Neural cell (in vitro differentiated cells): ENCODE measurements around the gene SHROOM2.

Source experiments
- EZH2 ChIP-seq: fragments of 200-600, 300-800 bp; shearing (Covaris generic), sonication (generic); IDR thresholded peaks from 2 replicates; pipeline ENCODE4 v1.6.1; 2014; ENCODE audit warnings: antibody characterized with exemption, low read length, borderline replicate concordance, mild to moderate bottlenecking; ENCODE audit not compliant: insufficient read depth, poor library complexity, severe bottlenecking
- POLR2AphosphoS5 ChIP-seq: IDR thresholded peaks from 2 replicates; pipeline ENCODE4 v1.6.1; 2012
- TF ChIP-seq, protein P1 (sequence below): fragments of 450-650 bp; IDR thresholded peaks from 2 replicates; pipeline ENCODE4 v1.5.1; 2014; ENCODE audit warnings: antibody characterized with exemption, mild to moderate bottlenecking, moderate library complexity; ENCODE audit not compliant: poor library complexity, severe bottlenecking

GRCh38 chrX:9821572-9821971 is 35.3 kb downstream of the SHROOM2 start:
- TF ChIP-seq, protein P1, sequence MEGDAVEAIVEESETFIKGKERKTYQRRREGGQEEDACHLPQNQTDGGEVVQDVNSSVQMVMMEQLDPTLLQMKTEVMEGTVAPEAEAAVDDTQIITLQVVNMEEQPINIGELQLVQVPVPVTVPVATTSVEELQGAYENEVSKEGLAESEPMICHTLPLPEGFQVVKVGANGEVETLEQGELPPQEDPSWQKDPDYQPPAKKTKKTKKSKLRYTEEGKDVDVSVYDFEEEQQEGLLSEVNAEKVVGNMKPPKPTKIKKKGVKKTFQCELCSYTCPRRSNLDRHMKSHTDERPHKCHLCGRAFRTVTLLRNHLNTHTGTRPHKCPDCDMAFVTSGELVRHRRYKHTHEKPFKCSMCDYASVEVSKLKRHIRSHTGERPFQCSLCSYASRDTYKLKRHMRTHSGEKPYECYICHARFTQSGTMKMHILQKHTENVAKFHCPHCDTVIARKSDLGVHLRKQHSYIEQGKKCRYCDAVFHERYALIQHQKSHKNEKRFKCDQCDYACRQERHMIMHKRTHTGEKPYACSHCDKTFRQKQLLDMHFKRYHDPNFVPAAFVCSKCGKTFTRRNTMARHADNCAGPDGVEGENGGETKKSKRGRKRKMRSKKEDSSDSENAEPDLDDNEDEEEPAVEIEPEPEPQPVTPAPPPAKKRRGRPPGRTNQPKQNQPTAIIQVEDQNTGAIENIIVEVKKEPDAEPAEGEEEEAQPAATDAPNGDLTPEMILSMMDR = no peak
- TF ChIP-seq EZH2 = no peak
- no peak for TF ChIP-seq POLR2AphosphoS5
